HFFc6 (cell line): Measurements from ENCODE around the gene KDR. TPM values are rescaled to one million over a fixed set of nuclear protein-coding genes. Genes with fewer than 3 reads are reported as not detected.

Experiments
- DNase-seq: peaks from one replicate; pipeline ENCODE4 v3.0.0-alpha.2; 2018
- H3K27ac Mint-ChIP-seq: 2 replicates; pipeline ENCODE4 v1.8.0; 2020; ENCODE audit warnings: mild to moderate bottlenecking, mixed read lengths
- H3K27me3 Mint-ChIP-seq: 2 replicates; pipeline ENCODE4 v1.8.0; 2021; ENCODE audit warnings: mild to moderate bottlenecking, moderate library complexity, mixed read lengths; ENCODE audit not compliant: insufficient read depth
- H3K36me3 Mint-ChIP-seq: 2 replicates; pipeline ENCODE4 v1.8.0; 2021; ENCODE audit warnings: low read depth, mixed read lengths
- H3K4me1 Mint-ChIP-seq: 2 replicates; pipeline ENCODE4 v1.8.0; 2020; ENCODE audit warnings: low read depth, mixed read lengths
- H3K4me3 Mint-ChIP-seq: 2 replicates; pipeline ENCODE4 v1.8.0; 2020; ENCODE audit warnings: mild to moderate bottlenecking, moderate library complexity, mixed read lengths
- H3K9me3 Mint-ChIP-seq: 2 replicates; pipeline ENCODE4 v1.8.0; 2020; ENCODE audit warnings: mild to moderate bottlenecking, mixed read lengths
- CTCF ChIP-seq: fragments of 200-600 bp; sonication (generic); IDR thresholded peaks from 2 replicates; pipeline ENCODE4 v1.5.0; 2021; ENCODE audit warnings: antibody characterized with exemption, mild to moderate bottlenecking
- total RNA-seq, 6 experiments: library from RNA; stranded (reverse); fragmentation: NEBNext Ultra II Directional; extraction: Animal tissue kit (Norgen Biotek cat#: 25700); gene quantifications; 2 replicates in 1 of 6; 3 replicates in 5 of 6; pipeline ENCODE4 v1.2.3, GENCODE V29; 2021

The KDR gene
- total RNA-seq, 6 experiments from 2014 or later = not detected

- no peak for TF ChIP-seq CTCF
- Mint-ChIP-seq H3K4me1 (no peaks in the 10 kb centered on the region), H3K27ac (no peak overlapping the region), H3K4me3 (no peak overlapping the region), H3K9me3 (peaks cover 10% of the 10 kb centered on the region), H3K27me3 (peaks cover 6% of the 10 kb centered on the region; the same call in 1 of the 2 replicates), H3K36me3 (no peaks in the 10 kb centered on the region)
- DNase-seq = no peak
Observed at GRCh38 chr4:55038176-55038890, 87.1 kb downstream of the KDR start.

DNA sequence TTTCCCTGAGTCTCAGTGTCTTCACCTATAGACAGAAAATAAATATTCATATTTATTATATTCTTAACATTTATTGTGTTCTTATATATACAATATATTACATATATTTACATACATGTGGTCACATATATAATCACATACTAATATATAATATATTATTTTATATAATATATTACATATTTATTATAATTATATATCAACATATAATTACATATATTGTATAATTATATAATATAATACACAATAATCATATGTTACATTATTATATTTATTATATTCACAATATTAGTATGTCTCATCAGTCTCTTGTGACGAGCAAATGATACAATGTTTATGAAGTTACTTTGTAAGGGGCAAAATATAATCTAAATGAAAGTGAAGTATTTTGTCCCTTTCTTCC lies 87.7 kb downstream of the KDR start:
- H3K36me3 Mint-ChIP-seq = no peaks in the 10 kb centered on the region
- no peak for TF ChIP-seq CTCF
- H3K4me1 Mint-ChIP-seq = no peaks in the 10 kb centered on the region
- no peak for DNase-seq
- no peak overlapping the region for H3K27ac Mint-ChIP-seq
- peaks cover 6% of the 10 kb centered on the region for H3K27me3 Mint-ChIP-seq
- H3K4me3 Mint-ChIP-seq = no peak overlapping the region
- H3K9me3 Mint-ChIP-seq = peaks cover 10% of the 10 kb centered on the region

DNA sequence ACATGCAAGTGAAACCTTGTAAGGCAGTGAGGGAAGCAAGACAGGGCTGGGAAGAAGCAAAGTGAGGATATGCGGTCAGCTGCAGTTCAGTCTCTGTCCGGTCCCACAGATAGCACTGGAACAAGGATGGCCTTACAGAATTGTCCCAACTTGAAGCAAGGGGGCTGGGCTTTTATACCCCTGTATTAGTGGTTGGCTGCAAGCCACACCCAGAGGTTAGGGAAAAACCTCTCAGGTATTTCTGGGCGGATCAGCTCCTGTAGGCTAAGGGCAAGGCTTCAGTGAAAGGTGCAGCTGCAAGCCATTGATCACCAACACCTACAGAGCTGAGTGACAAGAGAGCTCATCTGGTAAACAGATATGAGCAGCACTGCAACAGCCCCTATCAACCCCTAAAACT lies 89.0 kb downstream of the KDR start:
- no peak overlapping the region for H3K4me3 Mint-ChIP-seq

GRCh38 chr4:55035892-55036291 lies 89.5 kb downstream of the KDR start:
- no peak for TF ChIP-seq CTCF
- Mint-ChIP-seq H3K36me3 (no peaks in the 10 kb centered on the region), H3K27me3 (peaks cover 8% of the 10 kb centered on the region), H3K27ac (no peak overlapping the region), H3K4me1 (no peaks in the 10 kb centered on the region), H3K9me3 (peaks cover 6% of the 10 kb centered on the region), H3K4me3 (no peak overlapping the region)
- no peak for DNase-seq

More for the DNA sequence above, 89.0 kb downstream of the KDR start:
- H3K27ac Mint-ChIP-seq = no peak overlapping the region
- no peaks in the 10 kb centered on the region for H3K36me3 Mint-ChIP-seq
- DNase-seq = no peak
- H3K9me3 Mint-ChIP-seq = peaks cover 10% of the 10 kb centered on the region
- H3K27me3 Mint-ChIP-seq = peaks cover 8% of the 10 kb centered on the region
- no peaks in the 10 kb centered on the region for H3K4me1 Mint-ChIP-seq
- TF ChIP-seq CTCF = no peak

- no peak for DNase-seq
- H3K9me3 Mint-ChIP-seq = no peaks in the 10 kb centered on the region
- H3K27me3 Mint-ChIP-seq = peaks cover 8% of the 10 kb centered on the region
- no peak for TF ChIP-seq CTCF
- H3K27ac Mint-ChIP-seq = no peak overlapping the region
- H3K4me3 Mint-ChIP-seq = no peak overlapping the region
- no peaks in the 10 kb centered on the region for H3K4me1 Mint-ChIP-seq
- no peaks in the 10 kb centered on the region for H3K36me3 Mint-ChIP-seq
Observed at GRCh38 chr4:55033296-55033695, 92.1 kb downstream of the KDR start.
